HepG2 (cell line): ENCODE measurements around the gene NFKBIA. TPM values are rescaled to one million over a fixed set of nuclear protein-coding genes. Genes with fewer than 3 reads are reported as not detected.

Source experiments
- AKAP8 ChIP-seq: sonication (generic); formaldehyde crosslinking; IDR thresholded peaks from 2 replicates; pipeline ENCODE4 v1.5.1; 2020; ENCODE audit warnings: mild to moderate bottlenecking, missing genetic modification reagents
- ARNT2 ChIP-seq: sonication (generic); formaldehyde crosslinking; IDR thresholded peaks from 2 replicates; pipeline ENCODE4 v1.8.0; 2022; ENCODE audit warnings: mild to moderate bottlenecking, low read depth, missing genetic modification reagents, moderate library complexity
- CENPX ChIP-seq: sonication (generic); formaldehyde crosslinking; IDR thresholded peaks from 2 replicates; pipeline ENCODE4 v1.9.0; 2021; ENCODE audit warnings: mild to moderate bottlenecking, missing genetic modification reagents, moderate library complexity
- CSRNP1 ChIP-seq: sonication (generic); formaldehyde crosslinking; IDR thresholded peaks from 2 replicates; pipeline ENCODE4 v1.8.1; 2023; ENCODE audit warnings: mild to moderate bottlenecking, missing genetic modification reagents
- ERF ChIP-seq: IDR thresholded peaks from 2 replicates; pipeline ENCODE4 v1.6.1; 2018; ENCODE audit warnings: missing biosample characterization, missing genetic modification reagents
- GATAD1 ChIP-seq: IDR thresholded peaks from 2 replicates; pipeline ENCODE4 v1.6.1; 2016; ENCODE audit warnings: missing genetic modification reagents, missing compliant biosample characterization
- HBP1 ChIP-seq: IDR thresholded peaks from 2 replicates; pipeline ENCODE4 v1.6.1; 2016; ENCODE audit warnings: low read depth, control low read depth
- HNF1B ChIP-seq: sonication (generic); formaldehyde crosslinking; IDR thresholded peaks from 2 replicates; pipeline ENCODE4 v1.5.1; 2020; ENCODE audit warnings: mild to moderate bottlenecking, moderate library complexity, missing genetic modification reagents
- MED13 ChIP-seq: sonication (generic); formaldehyde crosslinking; IDR thresholded peaks from 2 replicates; pipeline ENCODE4 v1.5.0; 2020; ENCODE audit warnings: missing genetic modification reagents
- MTF2 ChIP-seq: sonication (generic); formaldehyde crosslinking; IDR thresholded peaks from 2 replicates; pipeline ENCODE4 v1.5.0; 2020; ENCODE audit warnings: missing genetic modification reagents, borderline replicate concordance
- NFYB ChIP-seq: sonication (generic); formaldehyde crosslinking; IDR thresholded peaks from 2 replicates; pipeline ENCODE4 v1.4.0; 2020; ENCODE audit warnings: missing genetic modification reagents
- NR0B2 ChIP-seq: sonication (generic); formaldehyde crosslinking; IDR thresholded peaks from 2 replicates; pipeline ENCODE4 v1.4.0; 2020; ENCODE audit warnings: mild to moderate bottlenecking, missing genetic modification reagents
- SMARCE1 ChIP-seq: fragments of 450-650 bp; IDR thresholded peaks from 2 replicates; pipeline ENCODE4 v1.6.1; 2017; ENCODE audit warnings: borderline replicate concordance
- SNAPC5 ChIP-seq: sonication (generic); formaldehyde crosslinking; IDR thresholded peaks from 2 replicates; pipeline ENCODE4 v1.8.1; 2023; ENCODE audit warnings: mild to moderate bottlenecking, missing genetic modification reagents, borderline replicate concordance
- SRF ChIP-seq: IDR thresholded peaks from 2 replicates; pipeline ENCODE4 v1.6.1; 2011; ENCODE audit warnings: mild to moderate bottlenecking, low read depth, low read length, moderate library complexity
- SRY ChIP-seq: sonication (generic); formaldehyde crosslinking; IDR thresholded peaks from 2 replicates; pipeline ENCODE4 v1.8.0; 2022; ENCODE audit warnings: mild to moderate bottlenecking, missing genetic modification reagents
- UBTF ChIP-seq: sonication (generic); formaldehyde crosslinking; IDR thresholded peaks from 2 replicates; pipeline ENCODE4 v1.4.0; 2020; ENCODE audit warnings: mild to moderate bottlenecking, missing genetic modification reagents
- ZMYM3 ChIP-seq: sonication (generic); formaldehyde crosslinking; IDR thresholded peaks from 2 replicates; pipeline ENCODE4 v1.5.1; 2020; ENCODE audit warnings: mild to moderate bottlenecking, missing genetic modification reagents
- ZNF432 ChIP-seq: sonication (generic); formaldehyde crosslinking; IDR thresholded peaks from 2 replicates; pipeline ENCODE4 v1.5.0; 2020; ENCODE audit warnings: missing genetic modification reagents, mild to moderate bottlenecking, borderline replicate concordance
- ZNF484 ChIP-seq: sonication (generic); formaldehyde crosslinking; IDR thresholded peaks from 2 replicates; pipeline ENCODE4 v1.5.1; 2020; ENCODE audit warnings: mild to moderate bottlenecking, low read depth, missing genetic modification reagents, borderline replicate concordance
- ZNF709 ChIP-seq: sonication (generic); formaldehyde crosslinking; IDR thresholded peaks from 2 replicates; pipeline ENCODE4 v1.5.0; 2020; ENCODE audit warnings: mild to moderate bottlenecking, missing genetic modification reagents
- polyA plus RNA-seq, 8 experiments: library from polyadenylated mRNA; depleted of rRNA in 3 of 8; stranded (reverse) in 7 of 8; unstranded in 1 of 8; fragments of >200 nt; fragmentation: Illumina TruSeq in 4 of 8; extraction: Trizol in 4 of 8; gene quantifications; 2 replicates each; pipeline versions ENCODE4 v1.2.1 to v1.2.3, GENCODE V29; 2011 to 2016; ENCODE audit warnings: low read depth in 4 of 8, missing spikeins in 1 of 8, mixed read lengths in 1 of 8; ENCODE audit not compliant: insufficient read depth in 1 of 8
- total RNA-seq, 5 experiments: library from RNA; depleted of rRNA; stranded (reverse); fragments of >200 nt; fragmentation: Illumina TruSeq; extraction: Trizol; gene quantifications; 2 replicates each; pipeline ENCODE4 v1.2.3, GENCODE V29; 2016; ENCODE audit warnings: low read depth in 1 of 5

Gene NFKBIA
- total and polyA plus RNA-seq, 2 of the 13 experiments (the other 11 are each of a cell fraction or from before 2014, with no cell fraction given), result 197 to 319 TPM

GRCh38 chr14:35385042-35385839 lies 19.3 kb downstream of the NFKBIA start (continued):
- peak; percentile 39 for TF ChIP-seq ZMYM3
- TF ChIP-seq HNF1B, result peak; percentile 88
- TF ChIP-seq ERF, result peak; percentile 50
- TF ChIP-seq ZNF432 (CRISPR knock-in tag), result no peak
- no peak for TF ChIP-seq SRF
- TF ChIP-seq MED13 (CRISPR knock-in tag), result peak; percentile 6; the same call in 1 of the 2 replicates
- 0 out of 2 replicates have a peak, but pooled peaks have one; percentile 80 for TF ChIP-seq NR0B2 (CRISPR knock-in tag)
- TF ChIP-seq SMARCE1, result no peak
- peak; percentile 3; the same call in 1 of the 2 replicates for TF ChIP-seq HBP1 (CRISPR knock-in tag)
- TF ChIP-seq UBTF, result peak; percentile 60
- peak; percentile 86; the same call in 1 of the 2 replicates for TF ChIP-seq CSRNP1 (CRISPR knock-in tag)
- TF ChIP-seq SRY, result peak; percentile 76; the same call in 1 of the 2 replicates
- TF ChIP-seq MTF2 (CRISPR knock-in tag), result 0 out of 2 replicates have a peak, but pooled peaks have one; percentile 11
- TF ChIP-seq ARNT2 (CRISPR knock-in tag), result no peak; the same call in 1 of the 2 replicates
- TF ChIP-seq GATAD1 (CRISPR knock-in tag), result no peak
- peak; percentile 34; the same call in 1 of the 2 replicates for TF ChIP-seq NFYB (CRISPR knock-in tag)
- TF ChIP-seq AKAP8 (CRISPR knock-in tag), result peak; percentile 86; the same call in 1 of the 2 replicates
- no peak for TF ChIP-seq CENPX (CRISPR knock-in tag)
- TF ChIP-seq ZNF709 (CRISPR knock-in tag), result no peak
- TF ChIP-seq SNAPC5 (CRISPR knock-in tag), result peak; percentile 79; the same call in 1 of the 2 replicates
- no peak for TF ChIP-seq ZNF484
